ENCODE data around the gene KIRREL1.

Gene KIRREL1

GRCh38 chr1:158149175-158149574 is 155.7 kb downstream of the KIRREL1 start:
- no peak for DNase-seq
